ENCODE results near the gene GPR158. TPM values are rescaled to one million over a fixed set of nuclear protein-coding genes. Genes with fewer than 3 reads are reported as not detected.

The GPR158 gene
- total and polyA plus RNA-seq, 4 experiments from 2014 or later, result not detected

DNA sequence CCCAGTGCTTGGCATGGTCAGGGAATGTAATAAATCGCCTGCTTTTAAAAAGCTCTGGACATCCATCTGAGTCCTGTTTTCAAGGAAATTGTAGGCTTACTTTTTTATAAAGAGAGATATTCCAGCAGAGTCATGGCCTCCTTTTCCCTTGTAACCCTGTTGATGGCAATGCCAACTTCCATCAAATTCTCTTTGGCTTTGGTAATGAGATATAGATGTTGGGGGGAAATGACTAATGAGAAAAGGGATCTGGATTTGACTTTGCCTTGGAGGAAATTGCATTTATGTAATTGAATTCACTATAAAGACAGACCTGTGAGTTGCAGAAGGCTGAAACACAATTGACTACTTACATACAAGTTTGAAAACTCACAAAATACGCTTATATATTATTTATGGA lies 347.5 kb downstream of the GPR158 start:
- Histone ChIP-seq H3K36me3 (ENCODE audit: insufficient read depth, low read length) (no peaks in the 10 kb centered on the region), H3K9me3 (ENCODE audit: control insufficient read depth in 1 of 2, low read length in 2 of 2) (peaks cover 0 to 4% of the 10 kb centered on the region in 2 donors), H3K4me1 (ENCODE audit: insufficient read depth, low read length) (no peaks in the 10 kb centered on the region), H3K27me3 (ENCODE audit: insufficient read depth, low read length) (no peaks in the 10 kb centered on the region), H3K4me3 (ENCODE audit: low read length in 2 of 2) (no peak overlapping the region), H3K27ac (ENCODE audit: low read depth, low read length) (no peak overlapping the region)
- peaks cover 3 to 11% (median 8%) of the 10 kb centered on the region in 8 donors for H3K9me3 Mint-ChIP-seq
- DNase-seq, result no peak
- intact Hi-C loops (cut with micrococcal nuclease), result no loop called here
- no peak overlapping the region for H3K4me3 Mint-ChIP-seq
- no peaks in the 10 kb centered on the region for H3K27me3 Mint-ChIP-seq
- no peaks in the 10 kb centered on the region for H3K36me3 Mint-ChIP-seq
- CTCF ChIA-PET (ENCODE audit: partially characterized antibody), result no interaction called here
- no peak overlapping the region for H3K27ac Mint-ChIP-seq
- POLR2A ChIA-PET (ENCODE audit: partially characterized antibody), result no interaction called here
- H3K4me1 Mint-ChIP-seq, result no peaks in the 10 kb centered on the region

DNA sequence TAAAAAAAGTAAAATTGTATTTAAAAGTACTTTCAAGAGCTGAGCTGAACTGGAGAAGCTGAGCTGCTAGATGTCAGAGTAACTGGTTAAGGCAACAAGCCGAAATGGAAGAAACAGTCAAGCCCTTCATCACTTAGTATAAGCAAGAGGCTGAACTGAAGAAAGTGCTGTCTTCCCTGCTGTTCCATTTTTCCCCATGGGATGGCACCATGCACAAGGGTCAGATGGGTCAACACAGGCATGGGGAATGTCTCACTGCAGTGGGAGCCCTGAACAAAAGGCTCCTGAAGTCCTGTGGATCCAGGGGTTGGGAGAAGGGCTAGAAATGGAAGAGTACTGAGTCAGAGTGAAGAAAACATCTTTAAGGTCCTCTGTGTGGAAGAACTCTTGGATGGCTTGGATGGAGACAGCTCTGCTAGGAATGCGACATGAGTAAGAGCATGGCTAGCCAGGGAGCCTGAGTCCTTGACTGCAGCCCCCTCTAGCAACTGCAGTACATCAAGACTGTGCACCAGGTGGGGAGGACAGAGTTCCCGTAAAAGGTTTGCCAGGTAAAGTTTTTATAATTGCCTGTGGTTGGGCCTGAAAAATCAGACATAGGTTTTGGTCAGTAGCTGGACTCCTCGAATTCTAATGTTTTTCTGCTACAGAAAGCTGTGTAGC lies 348.3 kb downstream of the GPR158 start:
- Histone ChIP-seq H3K9me3 (ENCODE audit: control insufficient read depth in 1 of 2, low read length in 2 of 2) (peaks cover 0 to 4% of the 10 kb centered on the region in 2 donors), H3K4me3 (ENCODE audit: low read length in 2 of 2) (no peak overlapping the region), H3K4me1 (ENCODE audit: insufficient read depth, low read length) (no peaks in the 10 kb centered on the region), H3K27ac (ENCODE audit: low read depth, low read length) (no peak overlapping the region), H3K27me3 (ENCODE audit: insufficient read depth, low read length) (no peaks in the 10 kb centered on the region), H3K36me3 (ENCODE audit: insufficient read depth, low read length) (no peaks in the 10 kb centered on the region)
- H3K9me3 Mint-ChIP-seq, result peaks cover 3 to 11% (median 8%) of the 10 kb centered on the region in 8 donors
- H3K27me3 Mint-ChIP-seq, result no peaks in the 10 kb centered on the region
- ChIA-PET CTCF (ENCODE audit: partially characterized antibody) (no interaction called here), POLR2A (ENCODE audit: partially characterized antibody) (no interaction called here)
- H3K4me3 Mint-ChIP-seq, result no peak overlapping the region
- no peaks in the 10 kb centered on the region for H3K4me1 Mint-ChIP-seq
- H3K27ac Mint-ChIP-seq, result no peak overlapping the region
- DNase-seq, result no peak
- no peaks in the 10 kb centered on the region for H3K36me3 Mint-ChIP-seq
- intact Hi-C loops (cut with micrococcal nuclease), result no loop called here

DNA sequence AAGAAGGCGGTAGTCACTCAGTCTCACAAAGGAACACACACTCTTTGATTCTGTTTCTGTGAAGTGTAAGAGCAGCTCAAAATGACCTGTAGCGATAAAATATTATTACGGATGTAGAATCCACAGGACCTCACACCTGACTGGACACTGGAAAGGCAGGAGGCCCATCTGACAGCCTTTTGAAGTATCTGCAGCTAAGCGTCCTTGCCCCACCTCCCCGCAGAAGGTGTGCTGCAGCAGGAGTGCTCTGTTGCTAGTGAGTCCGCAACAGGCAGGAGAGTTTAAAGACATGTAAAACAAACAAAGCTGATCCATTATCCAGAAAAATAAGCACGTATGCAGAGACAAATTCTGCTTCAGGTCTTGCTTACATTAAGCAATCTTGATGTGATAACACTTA lies 355.5 kb downstream of the GPR158 start:
- no peaks in the 10 kb centered on the region for H3K9me3 ChIP-seq (ENCODE audit: control insufficient read depth in 1 of 2, low read length in 2 of 2)
- ChIA-PET CTCF (ENCODE audit: partially characterized antibody) (no interaction called here), POLR2A (ENCODE audit: partially characterized antibody) (no interaction called here)
- H3K27me3 ChIP-seq (ENCODE audit: insufficient read depth, low read length), result no peaks in the 10 kb centered on the region
- H3K36me3 ChIP-seq (ENCODE audit: insufficient read depth, low read length), result no peaks in the 10 kb centered on the region
- no peak overlapping the region for H3K27ac ChIP-seq (ENCODE audit: low read depth, low read length)
- H3K9me3 Mint-ChIP-seq, result peaks cover 0 to 2% (median 0%) of the 10 kb centered on the region in 8 donors
- DNase-seq, result no peak
- H3K4me3 Mint-ChIP-seq, result no peak overlapping the region
- H3K36me3 Mint-ChIP-seq, result no peaks in the 10 kb centered on the region
- no peaks in the 10 kb centered on the region for H3K4me1 Mint-ChIP-seq
- no peaks in the 10 kb centered on the region for H3K4me1 ChIP-seq (ENCODE audit: insufficient read depth, low read length)
- no peak overlapping the region for H3K27ac Mint-ChIP-seq
- no peaks in the 10 kb centered on the region for H3K27me3 Mint-ChIP-seq
- H3K4me3 ChIP-seq (ENCODE audit: low read length in 2 of 2), result no peak overlapping the region
- intact Hi-C loops (cut with micrococcal nuclease), result no loop called here

DNA sequence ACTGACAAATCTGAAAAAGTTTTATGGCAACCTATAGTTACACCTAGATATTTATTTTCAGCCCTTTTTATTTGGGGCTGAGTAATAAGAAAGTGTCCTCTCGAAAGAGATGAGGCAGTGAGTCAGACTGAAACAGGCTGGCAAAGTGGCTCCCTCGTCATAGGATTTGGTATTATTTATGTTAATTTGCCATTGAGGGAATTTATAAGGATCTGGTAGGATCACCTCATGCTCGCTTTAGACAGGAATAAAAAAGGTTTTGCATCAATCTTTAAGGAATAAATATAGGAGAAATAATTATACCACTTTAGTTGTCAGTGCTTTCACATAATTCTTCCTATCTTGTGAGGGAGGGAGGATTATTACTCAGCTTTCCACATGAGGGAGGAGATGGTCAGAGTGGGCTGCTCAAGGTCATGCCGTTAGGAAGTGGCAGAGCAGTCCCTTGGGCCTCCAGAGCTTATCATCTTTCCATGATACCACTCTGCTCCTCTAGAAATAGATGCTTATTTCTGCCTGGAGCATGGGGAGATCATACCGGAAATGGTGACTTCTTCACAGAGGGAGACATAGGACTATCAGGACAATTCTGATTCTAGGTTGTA lies 356.8 kb downstream of the GPR158 start:
- Histone ChIP-seq H3K9me3 (ENCODE audit: control insufficient read depth in 1 of 2, low read length in 2 of 2) (no peaks in the 10 kb centered on the region), H3K27me3 (ENCODE audit: insufficient read depth, low read length) (no peaks in the 10 kb centered on the region), H3K27ac (ENCODE audit: low read depth, low read length) (no peak overlapping the region), H3K4me3 (ENCODE audit: low read length in 2 of 2) (no peak overlapping the region), H3K36me3 (ENCODE audit: insufficient read depth, low read length) (no peaks in the 10 kb centered on the region), H3K4me1 (ENCODE audit: insufficient read depth, low read length) (no peaks in the 10 kb centered on the region)
- intact Hi-C loops (cut with micrococcal nuclease), result no loop called here
- ChIA-PET CTCF (ENCODE audit: partially characterized antibody) (no interaction called here), POLR2A (ENCODE audit: partially characterized antibody) (no interaction called here)
- Mint-ChIP-seq H3K27me3 (no peaks in the 10 kb centered on the region), H3K36me3 (no peaks in the 10 kb centered on the region), H3K27ac (no peak overlapping the region), H3K4me1 (no peaks in the 10 kb centered on the region), H3K4me3 (no peak overlapping the region), H3K9me3 (peaks cover 0 to 2% (median 0%) of the 10 kb centered on the region in 8 donors)
- no peak for DNase-seq

DNA sequence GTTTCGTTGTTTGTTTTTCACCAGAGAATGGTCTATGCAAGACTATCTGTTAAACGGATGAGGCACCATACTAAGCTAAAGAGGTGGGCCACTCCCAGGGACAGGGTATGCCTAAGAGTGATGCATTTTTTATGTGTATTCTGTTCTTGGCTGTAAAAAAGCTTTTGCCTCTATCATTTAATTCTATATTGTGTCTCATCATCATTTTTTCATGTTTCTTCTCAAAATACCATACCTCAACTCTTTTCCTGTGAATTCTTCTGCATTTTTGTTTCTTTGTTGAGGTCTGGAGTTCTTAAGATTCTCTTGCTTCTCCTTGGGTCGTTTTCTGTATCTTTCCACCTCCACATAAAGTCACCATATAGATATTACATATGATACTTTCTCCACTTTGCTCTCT lies 357.4 kb downstream of the GPR158 start:
- intact Hi-C loops (cut with micrococcal nuclease), result no loop called here

DNA sequence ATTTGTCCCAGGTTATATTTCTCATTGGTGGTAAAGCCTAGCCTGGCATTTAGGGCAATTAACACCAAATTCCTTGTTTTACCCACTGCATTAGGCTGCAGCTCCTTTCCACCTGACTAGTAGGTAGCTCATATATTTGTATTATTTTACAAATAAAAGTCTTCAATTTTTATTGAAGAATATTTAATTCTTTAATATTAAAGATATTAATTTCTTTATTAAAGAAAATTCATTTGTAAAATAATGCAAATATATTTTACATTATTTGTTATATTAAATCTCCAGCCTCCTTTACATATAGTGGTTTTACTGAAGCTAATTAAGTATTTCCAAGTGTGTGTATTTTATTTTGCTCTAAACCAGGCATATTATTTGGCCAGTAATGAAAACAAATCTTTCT lies 361.2 kb downstream of the GPR158 start:
- Mint-ChIP-seq H3K36me3 (no peaks in the 10 kb centered on the region), H3K4me1 (no peaks in the 10 kb centered on the region), H3K4me3 (no peak overlapping the region), H3K27me3 (no peaks in the 10 kb centered on the region), H3K27ac (no peak overlapping the region), H3K9me3 (peaks cover 0 to 5% (median 0%) of the 10 kb centered on the region in 8 donors)
- Histone ChIP-seq H3K27ac (ENCODE audit: low read depth, low read length) (no peak overlapping the region), H3K36me3 (ENCODE audit: insufficient read depth, low read length) (no peaks in the 10 kb centered on the region), H3K4me1 (ENCODE audit: insufficient read depth, low read length) (no peaks in the 10 kb centered on the region), H3K27me3 (ENCODE audit: insufficient read depth, low read length) (no peaks in the 10 kb centered on the region), H3K9me3 (ENCODE audit: control insufficient read depth in 1 of 2, low read length in 2 of 2) (no peaks in the 10 kb centered on the region), H3K4me3 (ENCODE audit: low read length in 2 of 2) (no peak overlapping the region)
- intact Hi-C loops (cut with micrococcal nuclease), result no loop called here
- no peak for DNase-seq
- CTCF ChIA-PET (ENCODE audit: partially characterized antibody), result no interaction called here
- POLR2A ChIA-PET (ENCODE audit: partially characterized antibody), result no interaction called here

More for the DNA sequence above, 357.4 kb downstream of the GPR158 start:
- H3K36me3 ChIP-seq (ENCODE audit: insufficient read depth, low read length), result no peaks in the 10 kb centered on the region
- Mint-ChIP-seq H3K4me3 (no peak overlapping the region), H3K27ac (no peak overlapping the region), H3K4me1 (no peaks in the 10 kb centered on the region), H3K27me3 (no peaks in the 10 kb centered on the region), H3K9me3 (peaks cover 0 to 2% (median 0%) of the 10 kb centered on the region in 8 donors), H3K36me3 (no peaks in the 10 kb centered on the region)
- no peaks in the 10 kb centered on the region for H3K27me3 ChIP-seq (ENCODE audit: insufficient read depth, low read length)
- DNase-seq, result no peak
- no peaks in the 10 kb centered on the region for H3K4me1 ChIP-seq (ENCODE audit: insufficient read depth, low read length)
- H3K27ac ChIP-seq (ENCODE audit: low read depth, low read length), result no peak overlapping the region
- ChIA-PET POLR2A (ENCODE audit: partially characterized antibody) (no interaction called here), CTCF (ENCODE audit: partially characterized antibody) (no interaction called here)
- H3K4me3 ChIP-seq (ENCODE audit: low read length in 2 of 2), result no peak overlapping the region
- no peaks in the 10 kb centered on the region for H3K9me3 ChIP-seq (ENCODE audit: control insufficient read depth in 1 of 2, low read length in 2 of 2)

DNA sequence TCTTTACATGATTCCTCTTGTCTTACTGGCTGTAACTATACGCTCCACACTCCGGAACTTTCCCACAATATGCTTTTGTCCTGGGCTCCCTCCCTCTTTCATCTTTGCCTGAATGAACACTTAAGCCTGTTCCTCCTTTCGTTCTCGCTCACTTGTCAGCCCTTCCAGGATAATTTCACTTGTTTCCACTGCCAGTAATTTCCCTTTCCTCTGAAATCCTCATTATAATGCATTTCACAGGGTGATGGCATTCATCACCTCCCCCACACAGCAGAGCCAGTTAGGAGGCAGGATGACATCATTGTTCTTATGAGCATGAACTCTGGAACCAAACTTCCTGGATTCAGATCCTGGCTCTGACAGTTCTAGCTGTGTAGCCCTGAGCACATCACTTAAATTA lies 372.6 kb downstream of the GPR158 start:
- ChIA-PET CTCF (ENCODE audit: partially characterized antibody) (no interaction called here), POLR2A (ENCODE audit: partially characterized antibody) (no interaction called here)
- Histone ChIP-seq H3K27me3 (ENCODE audit: insufficient read depth, low read length) (no peaks in the 10 kb centered on the region), H3K4me1 (ENCODE audit: insufficient read depth, low read length) (no peaks in the 10 kb centered on the region), H3K9me3 (ENCODE audit: control insufficient read depth in 1 of 2, low read length in 2 of 2) (no peaks in the 10 kb centered on the region), H3K36me3 (ENCODE audit: insufficient read depth, low read length) (no peaks in the 10 kb centered on the region), H3K27ac (ENCODE audit: low read depth, low read length) (no peak overlapping the region), H3K4me3 (ENCODE audit: low read length in 2 of 2) (no peak overlapping the region)
- Mint-ChIP-seq H3K4me3 (no peak overlapping the region), H3K27me3 (no peaks in the 10 kb centered on the region), H3K9me3 (peaks cover 0 to 6% (median 1%) of the 10 kb centered on the region in 8 donors), H3K27ac (no peak overlapping the region), H3K4me1 (no peaks in the 10 kb centered on the region), H3K36me3 (no peaks in the 10 kb centered on the region)
- DNase-seq, result no peak
- intact Hi-C loops (cut with micrococcal nuclease), result no loop called here

Data from CD4-positive, alpha-beta memory T cell (primary cell).